ENCODE measurements around the gene TERT.

DNA sequence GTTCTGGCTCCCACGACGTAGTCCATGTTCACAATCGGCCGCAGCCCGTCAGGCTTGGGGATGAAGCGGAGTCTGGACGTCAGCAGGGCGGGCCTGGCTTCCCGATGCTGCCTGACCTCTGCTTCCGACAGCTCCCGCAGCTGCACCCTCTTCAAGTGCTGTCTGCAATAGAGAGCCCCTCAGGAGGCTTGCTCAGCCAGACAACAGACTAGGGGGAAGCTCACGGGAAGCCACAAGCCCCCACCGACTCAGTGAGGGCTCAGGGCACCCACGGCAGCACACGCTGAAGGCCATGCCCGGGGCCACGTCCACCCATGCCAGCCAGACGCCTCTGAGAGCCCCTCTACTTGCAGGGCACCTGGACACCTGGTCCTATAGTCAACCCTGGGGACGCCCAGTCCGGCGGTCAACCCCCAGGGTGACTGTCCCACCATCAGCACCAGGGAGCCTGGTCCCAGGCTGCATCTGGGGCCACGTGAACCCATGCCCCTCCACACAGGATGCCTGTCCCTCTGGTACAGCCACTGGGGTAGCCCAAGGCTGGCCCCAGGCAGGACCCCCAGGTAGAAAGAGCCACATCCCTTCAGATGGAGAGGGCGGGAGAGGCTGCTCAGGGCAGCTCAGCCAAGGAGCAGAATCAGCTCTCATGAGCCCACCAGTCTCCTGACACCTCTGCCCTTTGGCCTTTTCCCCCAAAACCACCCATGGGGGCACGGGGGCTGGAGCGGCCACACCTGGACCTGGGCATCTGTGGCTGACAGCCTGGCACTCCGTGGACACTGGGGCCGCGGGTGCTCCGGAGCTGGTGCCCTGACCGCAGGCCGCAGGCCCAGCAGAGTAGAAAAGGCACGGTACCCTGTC lies 14.5 kb downstream of the TERT start:
- TF ChIP-seq FOXM1 (IDR thresholded peaks at IDR 0.05; ENCODE audit: borderline replicate concordance) (no peak), PKNOX1 (IDR thresholded peaks at IDR 0.05) (no peak), SP1 (IDR thresholded peaks at IDR 0.05) (no peak), NFRKB (IDR thresholded peaks at IDR 0.05) (no peak), LEF1 (IDR thresholded peaks at IDR 0.05; ENCODE audit: borderline replicate concordance) (no peak), FOXA1 (IDR thresholded peaks at IDR 0.05) (no peak), ARNT (IDR thresholded peaks at IDR 0.05) (no peak), ELF4 (IDR thresholded peaks at IDR 0.05) (no peak), FOXK2 (IDR thresholded peaks at IDR 0.05) (no peak)

Data from HEK293T (cell line).